NCI-H2081 (cell line): ENCODE measurements around the gene TBC1D24.
A peak's percentile ranks its signal among the peaks of the same experiment; 100 is the strongest.
"Not testable (repeated sequence)": the region's sequence is repeated elsewhere in the genome, so short reads cannot be mapped to it uniquely, and the experiment has no call there.

Experiments
- DNase-seq, 2 experiments: peaks; one replicate each; lab custom pipeline; 2025; lab: John Stamatoyannopoulos, UW

Gene TBC1D24

GRCh38 chr16:2468725-2469398, 6.1 kb upstream of the TBC1D24 start:
- peak; percentile 95 for DNase-seq

DNA sequence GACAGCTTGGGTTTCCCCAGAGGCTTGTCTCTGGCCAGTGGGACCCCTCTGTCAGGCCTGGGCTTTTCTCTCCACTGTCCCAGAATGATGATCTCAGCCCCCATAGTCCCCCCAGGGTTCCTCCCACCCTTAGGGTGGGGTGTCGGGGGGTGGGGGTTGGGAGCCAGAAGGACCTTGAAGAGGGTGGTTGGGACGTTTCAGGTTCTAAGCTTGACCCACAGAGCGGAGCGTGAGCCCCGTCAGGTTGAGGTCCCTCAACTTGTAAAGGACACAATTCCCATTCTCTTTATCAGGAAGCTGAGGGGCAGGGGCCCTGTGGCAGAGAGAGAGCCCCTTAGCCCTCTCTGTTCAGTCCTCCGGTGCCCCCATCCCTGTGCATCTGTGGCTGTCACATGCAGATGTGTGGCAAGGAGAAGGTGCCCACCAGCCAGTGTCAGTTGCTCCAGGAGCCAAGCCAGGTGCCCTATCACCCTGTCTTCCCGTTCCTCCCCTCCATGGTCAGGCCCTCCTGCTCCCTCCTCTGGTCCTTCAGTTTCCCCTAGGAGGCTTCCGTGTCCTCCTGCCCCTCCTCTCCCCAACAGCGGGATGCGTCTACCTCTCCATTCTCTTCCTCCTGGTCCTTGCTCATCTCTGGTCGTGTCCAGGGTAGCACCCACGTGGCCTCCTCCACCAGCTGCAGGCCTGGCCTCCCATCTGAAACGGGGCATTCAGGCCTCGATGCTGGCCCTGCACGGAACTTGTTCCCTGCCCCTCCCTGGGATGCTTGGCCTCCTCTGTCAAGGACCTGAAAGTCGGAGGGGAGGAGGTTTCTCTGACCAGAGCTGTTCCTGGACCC, 5.3 kb upstream of the TBC1D24 start:
- DNase-seq: no peak

DNA sequence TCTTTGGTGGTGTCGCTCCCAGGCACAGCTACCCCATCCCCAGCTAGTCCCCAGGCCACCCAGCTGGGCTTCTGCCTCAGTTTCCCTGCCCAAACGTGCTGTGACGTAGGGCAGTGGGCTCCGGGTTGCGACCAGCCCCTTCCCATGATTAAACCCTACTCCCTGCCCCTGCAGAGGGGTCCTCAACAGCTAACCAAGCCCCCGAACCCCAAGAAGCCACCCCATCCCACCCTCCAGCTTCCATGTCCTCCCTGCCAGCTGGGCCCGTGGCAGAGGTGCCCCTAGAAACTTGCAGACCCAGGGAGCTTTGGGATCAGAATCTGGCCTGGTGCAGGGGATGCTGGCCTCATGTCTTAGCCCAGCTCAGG, 4.7 kb upstream of the TBC1D24 start:
- no peak for DNase-seq

- DNase-seq: peak in 1 of 2 experiments; percentile 73
Observed at GRCh38 chr16:2470603-2471015, 4.3 kb upstream of the TBC1D24 start.

DNA sequence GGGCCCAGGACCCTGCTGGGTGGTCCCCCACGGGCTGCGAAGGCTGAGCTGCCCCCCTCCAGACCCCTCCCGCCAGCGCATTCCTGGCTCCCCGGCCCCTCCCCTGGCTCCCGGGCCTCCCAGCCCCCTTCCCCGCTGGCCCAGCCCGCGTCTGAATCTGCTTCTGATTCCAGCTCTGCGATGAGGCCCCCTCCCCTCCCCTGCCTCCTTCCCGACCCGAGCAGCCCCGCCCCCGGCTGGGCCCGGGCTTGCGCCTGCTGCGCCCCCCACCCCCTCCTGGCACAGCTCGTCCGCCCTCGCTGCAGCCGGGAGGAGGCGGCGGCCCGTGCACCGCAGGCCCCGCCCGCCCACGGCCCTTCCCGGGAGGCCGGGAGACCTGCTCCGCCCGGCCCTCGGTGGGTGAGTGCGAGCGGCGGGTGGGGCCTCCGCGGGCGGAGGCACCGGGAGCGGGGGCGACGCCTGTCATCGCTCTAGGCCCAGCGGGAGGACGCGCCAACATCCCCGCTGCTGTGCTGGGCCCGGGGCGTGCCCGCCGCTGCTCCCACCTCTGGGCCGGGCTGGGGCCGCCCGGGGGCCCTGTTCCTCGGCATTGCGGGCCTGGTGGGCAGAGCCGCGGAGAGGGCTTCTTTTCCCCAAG, 3.8 kb upstream of the TBC1D24 start, which contains the start of gene NTN3:
NTN3 (plus strand) TSS at position 282 of the 637 bp plus-strand sequence. CDS start 405 bp downstream, outside the sequence.
- peak; percentile 71 to 79 for DNase-seq

- peak in 1 of 2 experiments; percentile 36 for DNase-seq
Observed at GRCh38 chr16:2471653-2472487, 3.1 kb upstream of the TBC1D24 start.

GRCh38 chr16:2472488-2472864, 2.5 kb upstream of the TBC1D24 start:
- no peak for DNase-seq

DNA sequence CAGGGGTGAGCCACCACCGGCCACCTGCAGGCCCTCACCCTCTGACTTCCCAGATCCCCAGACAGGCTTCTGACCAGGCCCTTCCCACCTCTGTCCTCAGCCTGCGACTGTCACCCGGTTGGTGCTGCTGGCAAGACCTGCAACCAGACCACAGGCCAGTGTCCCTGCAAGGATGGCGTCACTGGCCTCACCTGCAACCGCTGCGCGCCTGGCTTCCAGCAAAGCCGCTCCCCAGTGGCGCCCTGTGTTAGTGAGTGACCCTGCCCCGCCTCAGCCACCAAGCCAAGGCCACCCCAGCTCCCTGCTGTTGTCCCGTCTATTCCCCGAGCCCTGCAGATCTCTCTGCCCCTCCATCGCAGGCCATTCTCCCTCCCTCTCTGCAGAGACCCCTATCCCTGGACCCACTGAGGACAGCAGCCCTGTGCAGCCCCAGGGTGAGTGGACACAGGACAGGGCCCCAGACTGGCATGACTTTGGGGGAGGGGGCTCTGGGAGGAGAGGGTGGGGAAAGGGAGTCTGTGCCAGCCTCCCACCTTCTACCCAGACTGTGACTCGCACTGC, 2.0 kb upstream of the TBC1D24 start:
- DNase-seq: no peak

DNA sequence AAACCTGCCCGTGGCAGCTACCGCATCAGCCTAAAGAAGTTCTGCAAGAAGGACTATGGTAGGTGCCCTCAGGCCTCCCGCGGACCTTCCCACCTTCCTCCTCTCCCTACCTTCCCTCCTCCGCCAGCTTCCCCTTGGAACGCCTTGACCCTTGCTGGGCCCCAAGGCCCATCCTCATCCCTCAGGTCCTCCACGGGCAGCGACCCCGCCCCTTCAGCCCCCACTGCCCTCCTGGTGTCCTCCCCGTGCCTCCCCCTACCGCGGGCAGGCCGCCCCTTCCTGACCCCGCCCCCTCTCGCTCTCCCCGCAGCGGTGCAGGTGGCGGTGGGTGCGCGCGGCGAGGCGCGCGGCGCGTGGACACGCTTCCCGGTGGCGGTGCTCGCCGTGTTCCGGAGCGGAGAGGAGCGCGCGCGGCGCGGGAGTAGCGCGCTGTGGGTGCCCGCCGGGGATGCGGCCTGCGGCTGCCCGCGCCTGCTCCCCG, 1.4 kb upstream of the TBC1D24 start:
- DNase-seq: peak; percentile 44 to 52

GRCh38 chr16:2473999-2474876, 689 bp upstream of the TBC1D24 start:
- peak in 1 of 2 experiments; percentile 52 for DNase-seq

- peak in 1 of 2 experiments; percentile 51 for DNase-seq
Observed at GRCh38 chr16:2475413-2476344, 752 bp downstream of the TBC1D24 start.

GRCh38 chr16:2476345-2476720, 1.4 kb downstream of the TBC1D24 start:
- no peak for DNase-seq

- no peak for DNase-seq
Observed at GRCh38 chr16:2476741-2477140, 1.8 kb downstream of the TBC1D24 start.

DNA sequence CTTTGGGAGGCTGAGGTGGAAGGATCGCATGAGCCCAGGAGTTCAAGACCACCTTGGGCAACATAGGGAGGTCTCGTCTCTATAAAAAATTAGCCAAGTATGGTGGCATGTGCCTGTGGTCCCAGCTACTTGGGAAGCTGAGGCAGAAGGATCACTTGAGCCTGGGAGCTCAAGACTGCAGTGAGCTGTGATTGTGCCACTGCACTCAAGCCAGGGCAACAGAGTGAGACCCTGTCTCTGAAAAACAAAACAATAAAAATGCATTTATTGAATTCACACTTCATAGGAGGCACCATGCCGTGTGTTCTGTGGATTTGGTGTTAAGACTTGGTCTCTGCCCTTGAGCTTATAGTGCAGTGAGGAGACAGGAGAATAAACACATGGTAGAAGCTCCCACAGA, 2.4 kb downstream of the TBC1D24 start:
- DNase-seq: no peak

DNA sequence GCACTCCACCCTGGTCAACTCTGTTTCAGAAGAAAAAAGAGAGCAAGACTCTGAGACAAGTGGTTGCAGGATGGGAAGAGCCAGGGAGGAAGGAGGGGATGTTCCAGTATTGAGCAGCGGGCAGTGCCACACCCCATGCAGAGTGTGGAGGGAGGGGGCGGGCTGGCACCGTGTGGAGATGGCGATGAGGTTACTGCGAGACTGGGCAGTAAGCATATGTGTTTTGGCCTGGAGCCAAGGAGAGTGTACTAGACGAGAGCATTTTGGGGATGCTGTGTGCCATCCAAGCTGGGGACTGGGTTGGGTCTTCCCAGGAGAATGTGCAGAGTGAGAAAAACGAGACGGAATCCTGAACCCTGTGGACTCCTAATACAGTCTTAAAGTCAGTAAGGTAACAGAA, 3.4 kb downstream of the TBC1D24 start:
- peak in 1 of 2 experiments; percentile 37 for DNase-seq

DNA sequence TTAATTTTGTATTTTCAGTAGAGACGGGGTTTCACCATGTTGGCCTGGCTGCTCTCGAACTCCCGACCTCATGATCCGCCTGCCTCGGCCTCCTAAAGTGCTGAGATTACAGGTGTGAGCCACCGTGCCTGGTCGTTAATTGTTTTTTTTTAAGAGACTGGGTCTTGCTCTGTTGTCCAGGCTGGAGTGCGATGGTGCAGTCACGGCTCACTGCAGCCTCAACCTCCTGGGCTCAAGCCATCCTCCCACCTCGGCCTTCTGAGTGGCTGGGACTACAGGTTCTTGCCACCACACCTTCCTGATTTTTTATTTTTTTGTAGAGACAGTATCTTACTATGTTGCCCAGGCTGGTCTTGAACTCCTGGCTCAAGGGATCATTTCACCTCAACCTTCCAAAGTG, 5.1 kb downstream of the TBC1D24 start:
- DNase-seq: not testable (repeated sequence)

DNA sequence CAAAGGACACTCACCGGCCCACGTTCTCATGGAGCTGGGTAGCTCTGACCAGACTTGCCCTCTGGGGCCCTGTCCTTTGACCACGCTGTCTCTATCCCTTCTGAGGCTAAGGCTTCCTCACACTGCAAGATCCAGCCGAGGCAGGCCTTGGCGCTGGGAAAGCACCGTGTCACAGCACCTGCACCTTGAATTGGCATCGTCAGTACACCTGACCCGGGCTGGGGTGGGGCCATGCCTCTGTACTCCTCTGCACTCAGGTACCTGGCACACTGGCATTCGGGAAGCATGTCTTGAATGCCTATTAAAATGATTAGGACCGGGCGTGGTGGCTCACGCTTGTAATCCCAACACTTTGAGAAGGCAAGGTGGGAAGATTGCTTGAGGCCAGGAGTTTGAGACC, 6.0 kb downstream of the TBC1D24 start:
- no peak for DNase-seq

GRCh38 chr16:2481676-2482075, 6.7 kb downstream of the TBC1D24 start:
- DNase-seq: no peak

GRCh38 chr16:2482249-2482648, 7.3 kb downstream of the TBC1D24 start:
- DNase-seq: no peak
